Brain pericyte (primary cell): ENCODE data around the gene PSMD14.

Experiments used
- DNase-seq: peaks from one replicate; pipeline ENCODE4 v3.0.0-alpha.2; 2012; ENCODE audit warnings: low read depth, low spot score

PSMD14 gene

GRCh38 chr2:161418715-161419637 is 110.8 kb downstream of the PSMD14 start:
- DNase-seq, result no peak

GRCh38 chr2:161419638-161420190 is 111.5 kb downstream of the PSMD14 start:
- no peak for DNase-seq

GRCh38 chr2:161420406-161421074 is 112.3 kb downstream of the PSMD14 start:
- no peak for DNase-seq

- no peak for DNase-seq
These were observed 113.5 kb downstream of the PSMD14 start for GRCh38 chr2:161421686-161422085.

GRCh38 chr2:161422816-161423403 is 114.7 kb downstream of the PSMD14 start:
- no peak for DNase-seq

DNA sequence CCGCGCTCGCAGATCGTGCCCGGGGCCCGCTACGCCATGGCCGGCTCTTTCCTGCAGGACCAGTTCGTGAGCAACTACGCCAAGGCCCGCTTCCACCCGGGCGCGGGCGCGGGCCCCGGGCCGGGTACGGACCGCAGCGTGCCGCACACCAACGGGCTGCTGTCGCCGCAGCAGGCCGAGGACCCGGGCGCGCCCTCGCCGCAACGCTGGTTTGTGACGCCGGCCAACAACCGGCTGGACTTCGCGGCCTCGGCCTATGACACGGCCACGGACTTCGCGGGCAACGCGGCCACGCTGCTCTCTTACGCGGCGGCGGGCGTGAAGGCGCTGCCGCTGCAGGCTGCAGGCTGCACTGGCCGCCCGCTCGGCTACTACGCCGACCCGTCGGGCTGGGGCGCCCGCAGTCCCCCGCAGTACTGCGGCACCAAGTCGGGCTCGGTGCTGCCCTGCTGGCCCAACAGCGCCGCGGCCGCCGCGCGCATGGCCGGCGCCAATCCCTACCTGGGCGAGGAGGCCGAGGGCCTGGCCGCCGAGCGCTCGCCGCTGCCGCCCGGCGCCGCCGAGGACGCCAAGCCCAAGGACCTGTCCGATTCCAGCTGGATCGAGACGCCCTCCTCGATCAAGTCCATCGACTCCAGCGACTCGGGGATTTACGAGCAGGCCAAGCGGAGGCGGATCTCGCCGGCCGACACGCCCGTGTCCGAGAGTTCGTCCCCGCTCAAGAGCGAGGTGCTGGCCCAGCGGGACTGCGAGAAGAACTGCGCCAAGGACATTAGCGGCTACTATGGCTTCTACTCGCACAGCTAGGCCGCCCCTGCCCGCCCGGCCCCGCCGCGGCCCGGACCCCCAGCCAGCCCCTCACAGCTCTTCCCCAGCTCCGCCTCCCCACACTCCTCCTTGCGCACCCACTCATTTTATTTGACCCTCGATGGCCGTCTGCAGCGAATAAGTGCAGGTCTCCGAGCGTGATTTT is 115.5 kb downstream of the PSMD14 start:
- DNase-seq, result no peak

GRCh38 chr2:161424394-161424769 is 116.2 kb downstream of the PSMD14 start:
- no peak for DNase-seq

DNA sequence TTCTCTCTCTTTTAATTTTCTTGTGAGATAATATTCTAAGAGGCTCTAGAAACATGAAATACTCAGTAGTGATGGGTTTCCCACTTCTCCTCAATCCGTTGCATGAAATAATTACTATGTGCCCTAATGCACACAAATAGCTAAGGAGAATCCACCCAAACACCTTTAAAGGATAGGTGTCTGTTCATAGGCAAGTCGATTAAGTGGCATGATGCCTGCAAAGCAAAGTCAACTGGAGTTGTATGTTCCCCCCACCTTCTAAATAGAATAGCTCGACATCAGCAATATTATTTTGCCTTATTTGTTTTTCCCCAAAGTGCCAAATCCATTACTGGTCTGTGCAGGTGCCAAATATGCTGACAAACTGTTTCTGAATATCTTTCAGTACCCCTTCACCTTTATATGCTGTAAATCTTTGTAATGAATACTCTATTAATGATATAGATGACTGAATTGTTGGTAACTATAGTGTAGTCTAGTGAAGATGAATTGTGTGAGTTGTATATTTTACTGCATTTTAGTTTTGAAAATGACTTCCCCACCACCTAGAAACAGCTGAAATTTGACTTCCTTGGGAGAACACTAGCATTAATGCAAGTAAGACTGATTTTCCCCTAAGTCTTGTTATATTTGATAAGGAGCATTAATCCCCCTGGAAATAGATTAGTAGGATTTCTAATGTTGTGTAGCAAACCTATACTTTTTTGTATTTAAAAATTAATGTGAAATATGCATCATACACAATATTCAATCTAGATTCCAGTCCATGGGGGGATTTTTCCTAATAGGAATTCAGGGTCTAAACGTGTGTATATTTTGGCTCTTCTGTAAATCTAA is 116.9 kb downstream of the PSMD14 start:
- DNase-seq, result no peak

- no peak for DNase-seq
These were observed 117.7 kb downstream of the PSMD14 start for GRCh38 chr2:161425728-161426454.

- no peak for DNase-seq
These were observed 118.3 kb downstream of the PSMD14 start for GRCh38 chr2:161426455-161426921.

DNA sequence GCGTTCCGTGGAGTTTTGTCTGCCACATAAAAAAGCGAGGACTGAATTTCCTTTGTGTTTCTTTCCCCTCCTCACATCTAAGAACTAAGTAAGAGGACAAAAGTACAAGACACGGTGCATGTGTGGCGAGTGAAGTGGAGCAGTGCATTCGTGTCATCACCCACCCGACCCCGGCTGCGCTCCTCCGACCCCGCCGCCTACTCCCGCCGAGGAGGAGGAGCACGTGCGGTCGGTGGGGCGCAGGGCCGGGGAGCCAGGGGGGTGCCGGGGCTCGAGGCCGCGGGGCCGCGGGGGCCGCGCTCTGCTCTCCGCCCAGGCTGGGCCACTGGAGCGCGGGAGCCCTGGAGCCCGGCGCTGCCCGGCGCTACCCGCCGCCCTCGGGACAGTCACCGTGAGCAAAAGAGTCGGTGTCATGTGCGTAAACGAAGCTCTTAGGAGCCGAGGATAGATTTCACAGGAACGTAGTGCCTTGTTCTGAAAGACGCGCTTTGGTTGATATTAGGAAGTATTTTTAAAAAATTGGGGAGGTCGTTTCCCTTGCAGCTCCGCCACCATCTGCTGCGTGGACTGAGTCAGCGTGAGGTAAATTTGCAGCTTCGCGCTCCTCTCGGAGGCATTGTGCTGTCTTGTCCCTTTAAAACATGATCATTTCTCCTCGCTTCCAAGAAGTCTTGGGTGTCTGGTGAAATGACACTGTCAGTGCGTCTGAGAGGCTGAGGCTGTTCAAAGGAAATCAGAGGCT is 118.9 kb downstream of the PSMD14 start:
- DNase-seq, result no peak

- no peak for DNase-seq
These were observed 119.7 kb downstream of the PSMD14 start for GRCh38 chr2:161427664-161428587.

- DNase-seq, result no peak
These were observed 122.2 kb downstream of the PSMD14 start for GRCh38 chr2:161430386-161430785.

GRCh38 chr2:161432107-161432506 is 123.9 kb downstream of the PSMD14 start:
- DNase-seq, result no peak

DNA sequence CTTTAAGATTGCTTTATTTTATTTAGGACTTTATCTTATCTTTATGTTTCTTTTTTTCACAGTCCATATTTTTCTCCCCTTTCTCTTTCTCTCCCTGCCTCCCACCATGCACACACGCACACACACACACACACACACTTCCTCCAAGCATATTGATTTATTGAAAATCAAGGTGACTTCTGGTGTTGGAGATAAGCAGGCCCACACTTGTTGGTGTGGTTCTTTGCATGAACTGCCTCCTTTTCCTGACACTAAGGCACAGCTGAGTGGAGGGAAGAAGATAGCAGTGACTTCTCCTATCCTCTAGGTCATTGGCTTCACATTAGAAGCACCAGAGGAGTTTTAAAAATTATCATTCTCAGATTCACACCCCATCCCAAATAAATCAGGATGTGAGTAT is 125.9 kb downstream of the PSMD14 start:
- DNase-seq, result no peak

- DNase-seq, result no peak
These were observed 128.2 kb downstream of the PSMD14 start for GRCh38 chr2:161436411-161436810.

DNA sequence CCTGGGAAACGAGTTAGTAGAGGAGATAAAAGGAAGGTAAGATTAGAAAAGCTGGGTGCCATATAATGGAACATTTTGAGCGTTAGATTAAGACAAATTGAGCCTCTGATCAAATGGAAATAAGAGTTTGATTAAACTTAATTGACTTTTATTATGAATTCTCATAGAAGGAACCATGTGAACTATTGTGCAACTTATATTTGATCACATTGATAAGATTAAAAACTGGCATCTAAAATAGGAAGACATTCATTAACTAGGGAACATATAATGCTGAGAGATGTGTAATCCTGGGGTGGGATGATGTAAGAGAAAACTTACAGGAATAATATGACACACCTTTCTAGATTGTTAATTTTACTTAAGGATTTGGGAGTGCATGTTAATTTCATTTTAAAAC is 130.4 kb downstream of the PSMD14 start:
- no peak for DNase-seq

DNA sequence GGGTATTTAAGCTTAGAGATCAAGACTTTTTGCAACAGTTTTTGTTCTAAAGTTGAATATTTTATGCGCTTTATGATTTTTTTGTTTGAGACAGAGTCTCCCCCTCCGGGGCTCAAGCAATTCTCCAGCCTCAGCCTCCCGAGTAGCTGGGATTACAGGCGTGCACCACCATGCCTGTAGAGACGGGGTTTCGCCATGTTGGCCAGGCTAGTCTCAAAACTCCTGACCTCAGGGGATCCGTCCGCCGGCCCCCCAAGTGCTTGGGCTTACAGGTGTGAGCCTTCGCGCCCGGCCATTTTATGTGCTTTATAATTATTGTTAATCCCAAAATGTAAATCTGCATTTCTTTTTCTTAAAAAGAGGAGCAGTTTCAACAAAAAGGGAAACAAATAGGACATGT is 136.9 kb downstream of the PSMD14 start:
- no peak for DNase-seq
